Measurements from ENCODE around the gene CDH13.

The CDH13 gene

GRCh38 chr16:83762992-83763358, 1136.2 kb downstream of the CDH13 start:
- no peak for DNase-seq (ENCODE audit: low read depth)
- TF ChIP-seq CTCF (IDR thresholded peaks at IDR 0.05; ENCODE audit: control insufficient read depth, extremely low read depth, insufficient read depth), result no peak
- H3K4me3 ChIP-seq (ENCODE audit: low read depth, low read length), result no peak overlapping the region

GRCh38 chr16:83768986-83769385, 1142.2 kb downstream of the CDH13 start:
- TF ChIP-seq CTCF (IDR thresholded peaks at IDR 0.05; ENCODE audit: control insufficient read depth, extremely low read depth, insufficient read depth), result no peak
- no peak for DNase-seq (ENCODE audit: low read depth)
- no peak overlapping the region for H3K4me3 ChIP-seq (ENCODE audit: low read depth, low read length)

DNA sequence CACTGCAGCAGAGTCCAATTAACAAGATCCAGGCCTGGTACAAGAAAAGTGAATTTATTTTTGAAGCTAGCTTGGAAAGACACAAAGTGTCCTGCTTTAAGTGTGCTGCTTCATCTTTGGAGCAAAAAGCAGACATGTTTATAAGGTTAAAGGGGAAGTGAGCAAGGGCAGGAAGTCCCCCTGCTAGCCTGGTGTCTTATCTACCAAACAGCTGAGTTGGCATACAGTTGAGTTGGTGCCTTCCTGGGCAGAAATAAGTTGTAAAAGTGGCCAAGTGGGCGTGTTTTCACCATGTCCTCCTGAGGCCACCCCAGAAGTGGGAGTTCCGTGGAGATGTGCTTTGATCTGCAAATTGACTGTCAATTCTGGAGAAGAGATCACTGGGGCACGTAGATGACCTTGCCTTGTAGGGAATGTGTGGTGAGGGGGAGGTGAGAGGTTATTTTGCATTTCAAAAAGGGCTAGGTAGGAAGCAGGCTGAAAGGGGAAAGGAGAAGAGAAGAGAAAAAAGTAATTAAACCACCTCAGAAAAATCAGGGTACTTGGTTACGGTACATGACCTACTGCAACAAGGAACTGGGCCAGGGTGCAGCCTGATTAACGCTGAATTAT, 1142.7 kb downstream of the CDH13 start:
- TF ChIP-seq CTCF (IDR thresholded peaks at IDR 0.05; ENCODE audit: control insufficient read depth, extremely low read depth, insufficient read depth), result no peak
- H3K4me3 ChIP-seq (ENCODE audit: low read depth, low read length), result no peak overlapping the region
- no peak for DNase-seq (ENCODE audit: low read depth)

DNA sequence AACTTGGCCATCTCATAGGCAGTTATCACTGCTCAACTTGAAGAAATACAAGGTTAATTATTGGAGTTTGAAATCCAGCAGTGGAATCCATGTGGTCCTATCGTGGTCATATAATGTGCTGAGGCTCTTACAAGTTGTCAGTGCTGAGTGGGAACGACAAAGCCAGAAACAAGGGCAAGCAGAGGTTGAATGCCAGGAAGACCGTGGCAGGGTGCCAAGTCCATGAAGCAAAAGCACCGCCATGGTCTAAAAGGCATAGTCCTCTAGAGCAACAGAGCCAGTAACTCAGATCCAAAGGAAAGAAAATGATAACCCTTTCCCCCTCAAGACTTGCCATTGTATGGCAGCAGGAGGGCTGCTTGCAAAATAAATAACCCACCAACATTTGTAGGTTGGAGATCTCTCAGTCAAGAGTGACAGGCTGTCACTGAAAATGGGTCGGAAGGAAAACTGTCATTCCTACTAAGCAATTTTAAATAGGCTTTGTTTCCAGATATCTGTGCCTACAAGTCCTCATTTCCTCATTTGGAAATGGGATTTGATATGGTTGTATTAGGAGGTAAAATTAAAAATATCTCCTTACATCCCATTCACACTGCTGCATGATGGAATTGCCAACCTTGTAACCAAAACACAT, 1144.7 kb downstream of the CDH13 start:
- no peak overlapping the region for H3K4me3 ChIP-seq (ENCODE audit: low read depth, low read length)
- no peak for TF ChIP-seq CTCF (IDR thresholded peaks at IDR 0.05; ENCODE audit: control insufficient read depth, extremely low read depth, insufficient read depth)
- DNase-seq (ENCODE audit: low read depth), result no peak

DNA sequence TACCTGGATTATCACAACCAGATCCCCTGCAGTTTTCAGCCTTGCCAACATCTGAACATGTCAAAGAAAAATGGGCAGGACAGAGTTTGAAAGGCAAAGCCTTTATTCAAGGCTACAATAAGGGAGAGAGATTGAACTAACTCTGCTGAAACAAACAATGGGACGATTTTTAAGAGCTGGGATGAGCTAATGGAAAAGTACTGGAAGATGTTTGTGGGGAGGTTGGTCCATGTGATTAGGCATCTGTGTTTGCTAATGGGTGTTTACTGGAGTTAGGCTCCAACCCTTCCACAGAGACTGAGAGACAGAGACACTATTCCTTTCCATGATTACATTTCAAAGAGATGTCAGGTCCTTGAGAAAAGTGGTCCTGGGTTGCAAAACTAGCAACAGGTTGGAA, 1146.0 kb downstream of the CDH13 start:
- DNase-seq (ENCODE audit: low read depth), result peak; percentile 8
- no peak for TF ChIP-seq CTCF (IDR thresholded peaks at IDR 0.05; ENCODE audit: control insufficient read depth, extremely low read depth, insufficient read depth)
- H3K4me3 ChIP-seq (ENCODE audit: low read depth, low read length), result no peak overlapping the region

DNA sequence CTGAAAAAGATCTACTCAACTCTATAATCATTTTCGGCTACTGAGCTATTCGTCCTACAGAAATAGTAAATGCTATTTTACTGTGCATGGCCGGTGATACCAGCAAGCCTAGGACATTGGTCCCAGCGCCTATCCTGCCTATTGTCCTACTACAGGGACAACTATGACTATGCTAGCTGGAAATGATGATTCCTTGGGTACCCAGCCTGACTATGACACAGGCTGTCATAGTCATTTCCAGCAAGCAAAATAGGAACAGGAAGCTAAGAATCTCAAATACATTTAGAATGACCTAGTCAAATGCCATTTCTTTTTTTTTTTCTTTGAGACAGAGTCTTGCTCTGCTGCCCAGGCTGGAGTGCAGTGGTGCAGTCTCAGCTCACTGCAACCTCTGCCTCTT, 1147.3 kb downstream of the CDH13 start:
- no peak overlapping the region for H3K4me3 ChIP-seq (ENCODE audit: low read depth, low read length)
- TF ChIP-seq CTCF (IDR thresholded peaks at IDR 0.05; ENCODE audit: control insufficient read depth, extremely low read depth, insufficient read depth), result no peak
- no peak for DNase-seq (ENCODE audit: low read depth)

- no peak overlapping the region for H3K4me3 ChIP-seq (ENCODE audit: low read depth, low read length)
- no peak for TF ChIP-seq CTCF (IDR thresholded peaks at IDR 0.05; ENCODE audit: control insufficient read depth, extremely low read depth, insufficient read depth)
- no peak for DNase-seq (ENCODE audit: low read depth)
Measured at GRCh38 chr16:83776944-83777343, 1150.2 kb downstream of the CDH13 start.

Data from LNCaP clone FGC (cell line).